ENCODE results near the gene ADAMTSL3. TPM values are rescaled to one million over a fixed set of nuclear protein-coding genes. Genes with fewer than 3 reads are reported as not detected.

The ADAMTSL3 gene
- total RNA-seq, 1 experiment from 2014 or later: 1.8 TPM

DNA sequence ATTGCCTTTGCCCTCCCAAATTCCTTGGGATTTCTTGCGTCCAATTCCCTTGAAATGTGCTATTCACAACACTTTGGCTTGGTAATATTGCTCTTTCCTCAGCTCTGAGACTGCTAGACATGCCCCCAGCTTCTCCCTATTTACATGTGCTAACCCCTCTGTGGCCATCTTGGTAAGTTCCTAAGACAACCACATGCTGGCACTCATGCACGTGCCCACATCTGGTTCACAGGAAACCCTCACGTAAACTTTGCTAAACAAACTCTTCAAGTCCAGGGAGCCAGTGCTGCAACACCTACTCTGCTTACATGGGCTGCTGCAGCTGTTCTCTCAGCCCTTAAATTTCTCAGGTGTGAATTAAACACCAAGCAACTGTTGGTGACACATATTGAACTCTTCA is 121.8 kb downstream of the ADAMTSL3 start:
- Mint-ChIP-seq H3K36me3 (0 out of 2 replicates have a peak, but pooled peaks cover 3% of the 10 kb centered on the region), H3K9me3 (peaks cover 20% of the 10 kb centered on the region), H3K27me3 (ENCODE audit: low read depth) (no peaks in the 10 kb centered on the region), H3K4me3 (no peak overlapping the region), H3K27ac (no peak overlapping the region), H3K4me1 (no peaks in the 10 kb centered on the region)
- DNase-seq (ENCODE audit: low spot score): no peak
- POLR2A ChIA-PET: no interaction called here
- ATAC-seq: no peak
- TF ChIP-seq NR2C2 (CRISPR knock-in tag; IDR thresholded peaks at IDR 0.05) (no peak), GRHL2 (CRISPR knock-in tag; IDR thresholded peaks at IDR 0.05; ENCODE audit: insufficient replicate concordance, severe bottlenecking) (no peak), SP1 (CRISPR knock-in tag; conservative IDR thresholded peaks at IDR 0.05) (no peak), GTF2I (CRISPR knock-in tag; conservative IDR thresholded peaks at IDR 0.05) (no peak), KAT7 (CRISPR knock-in tag; IDR thresholded peaks at IDR 0.05; ENCODE audit: borderline replicate concordance) (no peak), ZNF138 (CRISPR knock-in tag; conservative IDR thresholded peaks at IDR 0.05) (no peak), ESRRA (CRISPR knock-in tag; IDR thresholded peaks at IDR 0.05; ENCODE audit: borderline replicate concordance) (no peak), ZNF317 (CRISPR knock-in tag; IDR thresholded peaks at IDR 0.05; ENCODE audit: borderline replicate concordance, low read depth) (no peak), HMGA2 (CRISPR knock-in tag; IDR thresholded peaks at IDR 0.05) (no peak), NR1H2 (CRISPR knock-in tag; IDR thresholded peaks at IDR 0.05) (no peak), TP53 (CRISPR knock-in tag; IDR thresholded peaks at IDR 0.05) (no peak)
- TF ChIP-seq, protein P1, sequence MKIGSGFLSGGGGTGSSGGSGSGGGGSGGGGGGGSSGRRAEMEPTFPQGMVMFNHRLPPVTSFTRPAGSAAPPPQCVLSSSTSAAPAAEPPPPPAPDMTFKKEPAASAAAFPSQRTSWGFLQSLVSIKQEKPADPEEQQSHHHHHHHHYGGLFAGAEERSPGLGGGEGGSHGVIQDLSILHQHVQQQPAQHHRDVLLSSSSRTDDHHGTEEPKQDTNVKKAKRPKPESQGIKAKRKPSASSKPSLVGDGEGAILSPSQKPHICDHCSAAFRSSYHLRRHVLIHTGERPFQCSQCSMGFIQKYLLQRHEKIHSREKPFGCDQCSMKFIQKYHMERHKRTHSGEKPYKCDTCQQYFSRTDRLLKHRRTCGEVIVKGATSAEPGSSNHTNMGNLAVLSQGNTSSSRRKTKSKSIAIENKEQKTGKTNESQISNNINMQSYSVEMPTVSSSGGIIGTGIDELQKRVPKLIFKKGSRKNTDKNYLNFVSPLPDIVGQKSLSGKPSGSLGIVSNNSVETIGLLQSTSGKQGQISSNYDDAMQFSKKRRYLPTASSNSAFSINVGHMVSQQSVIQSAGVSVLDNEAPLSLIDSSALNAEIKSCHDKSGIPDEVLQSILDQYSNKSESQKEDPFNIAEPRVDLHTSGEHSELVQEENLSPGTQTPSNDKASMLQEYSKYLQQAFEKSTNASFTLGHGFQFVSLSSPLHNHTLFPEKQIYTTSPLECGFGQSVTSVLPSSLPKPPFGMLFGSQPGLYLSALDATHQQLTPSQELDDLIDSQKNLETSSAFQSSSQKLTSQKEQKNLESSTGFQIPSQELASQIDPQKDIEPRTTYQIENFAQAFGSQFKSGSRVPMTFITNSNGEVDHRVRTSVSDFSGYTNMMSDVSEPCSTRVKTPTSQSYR (CRISPR knock-in tag; IDR thresholded peaks at IDR 0.05): no peak
- TF ChIP-seq, protein P2, sequence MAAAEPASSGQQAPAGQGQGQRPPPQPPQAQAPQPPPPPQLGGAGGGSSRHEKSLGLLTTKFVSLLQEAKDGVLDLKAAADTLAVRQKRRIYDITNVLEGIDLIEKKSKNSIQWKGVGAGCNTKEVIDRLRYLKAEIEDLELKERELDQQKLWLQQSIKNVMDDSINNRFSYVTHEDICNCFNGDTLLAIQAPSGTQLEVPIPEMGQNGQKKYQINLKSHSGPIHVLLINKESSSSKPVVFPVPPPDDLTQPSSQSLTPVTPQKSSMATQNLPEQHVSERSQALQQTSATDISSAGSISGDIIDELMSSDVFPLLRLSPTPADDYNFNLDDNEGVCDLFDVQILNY (CRISPR knock-in tag; IDR thresholded peaks at IDR 0.05): no peak
- TF ChIP-seq, protein P3, sequence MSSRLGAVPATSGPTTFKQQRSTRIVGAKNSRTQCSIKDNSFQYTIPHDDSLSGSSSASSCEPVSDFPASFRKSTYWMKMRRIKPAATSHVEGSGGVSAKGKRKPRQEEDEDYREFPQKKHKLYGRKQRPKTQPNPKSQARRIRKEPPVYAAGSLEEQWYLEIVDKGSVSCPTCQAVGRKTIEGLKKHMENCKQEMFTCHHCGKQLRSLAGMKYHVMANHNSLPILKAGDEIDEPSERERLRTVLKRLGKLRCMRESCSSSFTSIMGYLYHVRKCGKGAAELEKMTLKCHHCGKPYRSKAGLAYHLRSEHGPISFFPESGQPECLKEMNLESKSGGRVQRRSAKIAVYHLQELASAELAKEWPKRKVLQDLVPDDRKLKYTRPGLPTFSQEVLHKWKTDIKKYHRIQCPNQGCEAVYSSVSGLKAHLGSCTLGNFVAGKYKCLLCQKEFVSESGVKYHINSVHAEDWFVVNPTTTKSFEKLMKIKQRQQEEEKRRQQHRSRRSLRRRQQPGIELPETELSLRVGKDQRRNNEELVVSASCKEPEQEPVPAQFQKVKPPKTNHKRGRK (CRISPR knock-in tag; IDR thresholded peaks at IDR 0.05; ENCODE audit: borderline replicate concordance): no peak
- TF ChIP-seq, protein P4, sequence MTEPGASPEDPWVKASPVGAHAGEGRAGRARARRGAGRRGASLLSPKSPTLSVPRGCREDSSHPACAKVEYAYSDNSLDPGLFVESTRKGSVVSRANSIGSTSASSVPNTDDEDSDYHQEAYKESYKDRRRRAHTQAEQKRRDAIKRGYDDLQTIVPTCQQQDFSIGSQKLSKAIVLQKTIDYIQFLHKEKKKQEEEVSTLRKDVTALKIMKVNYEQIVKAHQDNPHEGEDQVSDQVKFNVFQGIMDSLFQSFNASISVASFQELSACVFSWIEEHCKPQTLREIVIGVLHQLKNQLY (CRISPR knock-in tag; IDR thresholded peaks at IDR 0.05): no peak
- TF ChIP-seq, protein P5, sequence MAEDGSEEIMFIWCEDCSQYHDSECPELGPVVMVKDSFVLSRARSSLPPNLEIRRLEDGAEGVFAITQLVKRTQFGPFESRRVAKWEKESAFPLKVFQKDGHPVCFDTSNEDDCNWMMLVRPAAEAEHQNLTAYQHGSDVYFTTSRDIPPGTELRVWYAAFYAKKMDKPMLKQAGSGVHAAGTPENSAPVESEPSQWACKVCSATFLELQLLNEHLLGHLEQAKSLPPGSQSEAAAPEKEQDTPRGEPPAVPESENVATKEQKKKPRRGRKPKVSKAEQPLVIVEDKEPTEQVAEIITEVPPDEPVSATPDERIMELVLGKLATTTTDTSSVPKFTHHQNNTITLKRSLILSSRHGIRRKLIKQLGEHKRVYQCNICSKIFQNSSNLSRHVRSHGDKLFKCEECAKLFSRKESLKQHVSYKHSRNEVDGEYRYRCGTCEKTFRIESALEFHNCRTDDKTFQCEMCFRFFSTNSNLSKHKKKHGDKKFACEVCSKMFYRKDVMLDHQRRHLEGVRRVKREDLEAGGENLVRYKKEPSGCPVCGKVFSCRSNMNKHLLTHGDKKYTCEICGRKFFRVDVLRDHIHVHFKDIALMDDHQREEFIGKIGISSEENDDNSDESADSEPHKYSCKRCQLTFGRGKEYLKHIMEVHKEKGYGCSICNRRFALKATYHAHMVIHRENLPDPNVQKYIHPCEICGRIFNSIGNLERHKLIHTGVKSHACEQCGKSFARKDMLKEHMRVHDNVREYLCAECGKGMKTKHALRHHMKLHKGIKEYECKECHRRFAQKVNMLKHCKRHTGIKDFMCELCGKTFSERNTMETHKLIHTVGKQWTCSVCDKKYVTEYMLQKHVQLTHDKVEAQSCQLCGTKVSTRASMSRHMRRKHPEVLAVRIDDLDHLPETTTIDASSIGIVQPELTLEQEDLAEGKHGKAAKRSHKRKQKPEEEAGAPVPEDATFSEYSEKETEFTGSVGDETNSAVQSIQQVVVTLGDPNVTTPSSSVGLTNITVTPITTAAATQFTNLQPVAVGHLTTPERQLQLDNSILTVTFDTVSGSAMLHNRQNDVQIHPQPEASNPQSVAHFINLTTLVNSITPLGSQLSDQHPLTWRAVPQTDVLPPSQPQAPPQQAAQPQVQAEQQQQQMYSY (CRISPR knock-in tag; IDR thresholded peaks at IDR 0.05): no peak
- CTCF ChIA-PET: interaction anchor here (1.2 kb wide), 1 partner anchor 118 kb away, joined by 3 read pairs; no protein-coding TSS in a partner anchor

DNA sequence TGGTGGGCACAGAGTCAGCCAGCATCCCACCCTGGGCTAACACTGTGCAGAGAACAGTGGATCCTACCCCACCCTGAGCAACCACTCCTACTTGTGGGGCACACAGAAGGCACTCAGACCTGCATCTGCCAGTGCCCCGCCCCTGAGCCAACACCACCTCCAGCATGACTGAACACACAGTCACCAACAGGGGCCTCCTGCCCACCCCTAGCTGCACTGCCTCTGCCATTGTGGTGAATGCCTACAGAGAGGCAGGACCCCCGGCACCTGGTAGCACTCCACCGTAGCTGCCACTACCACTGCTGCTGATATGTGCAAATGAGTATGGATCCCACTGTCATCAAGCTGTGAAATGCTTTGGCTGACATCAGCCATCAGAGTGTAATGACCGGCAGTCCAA is 123.1 kb downstream of the ADAMTSL3 start:
- peaks cover 27% of the 10 kb centered on the region for H3K9me3 Mint-ChIP-seq
- no peak for ATAC-seq

More for the DNA sequence above, 123.1 kb downstream of the ADAMTSL3 start:
- no peaks in the 10 kb centered on the region for H3K27me3 Mint-ChIP-seq (ENCODE audit: low read depth)
- no peak overlapping the region for H3K4me3 Mint-ChIP-seq
- no peak for TF ChIP-seq PRRX2 (CRISPR knock-in tag; IDR thresholded peaks at IDR 0.05)
- no peak for TF ChIP-seq ZNF232 (CRISPR knock-in tag; IDR thresholded peaks at IDR 0.05)
- no peak for TF ChIP-seq ZNF138 (CRISPR knock-in tag; conservative IDR thresholded peaks at IDR 0.05)
- no peak for TF ChIP-seq ZNF263 (CRISPR knock-in tag; IDR thresholded peaks at IDR 0.05; ENCODE audit: low read depth)
- no peak for TF ChIP-seq ELF4 (CRISPR knock-in tag; IDR thresholded peaks at IDR 0.05; ENCODE audit: low read depth)
- TF ChIP-seq, protein P6, sequence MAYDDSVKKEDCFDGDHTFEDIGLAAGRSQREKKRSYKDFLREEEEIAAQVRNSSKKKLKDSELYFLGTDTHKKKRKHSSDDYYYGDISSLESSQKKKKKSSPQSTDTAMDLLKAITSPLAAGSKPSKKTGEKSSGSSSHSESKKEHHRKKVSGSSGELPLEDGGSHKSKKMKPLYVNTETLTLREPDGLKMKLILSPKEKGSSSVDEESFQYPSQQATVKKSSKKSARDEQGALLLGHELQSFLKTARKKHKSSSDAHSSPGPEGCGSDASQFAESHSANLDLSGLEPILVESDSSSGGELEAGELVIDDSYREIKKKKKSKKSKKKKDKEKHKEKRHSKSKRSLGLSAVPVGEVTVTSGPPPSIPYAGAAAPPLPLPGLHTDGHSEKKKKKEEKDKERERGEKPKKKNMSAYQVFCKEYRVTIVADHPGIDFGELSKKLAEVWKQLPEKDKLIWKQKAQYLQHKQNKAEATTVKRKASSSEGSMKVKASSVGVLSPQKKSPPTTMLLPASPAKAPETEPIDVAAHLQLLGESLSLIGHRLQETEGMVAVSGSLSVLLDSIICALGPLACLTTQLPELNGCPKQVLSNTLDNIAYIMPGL (CRISPR knock-in tag; IDR thresholded peaks at IDR 0.05): no peak
- TF ChIP-seq NR1H2 (CRISPR knock-in tag; IDR thresholded peaks at IDR 0.05): no peak
- POLR2A ChIA-PET: no interaction called here
- DNase-seq (ENCODE audit: low spot score): no peak
- 0 out of 2 replicates have a peak, but pooled peaks cover 3% of the 10 kb centered on the region for H3K36me3 Mint-ChIP-seq
- H3K27ac Mint-ChIP-seq: no peak overlapping the region
- CTCF ChIA-PET: no interaction called here
- H3K4me1 Mint-ChIP-seq: no peaks in the 10 kb centered on the region
